WI38 (cell line): ENCODE measurements around the gene PRRG2.
"Not testable (repeated sequence)": the region's sequence is repeated elsewhere in the genome, so short reads cannot be mapped to it uniquely, and the experiment has no call there.

Experiments
- H3K4me3 ChIP-seq: 2 replicates; pipeline ENCODE4 v1.5.1; 2011; ENCODE audit warnings: low read depth, mild to moderate bottlenecking, control low read depth, low read length
- CTCF ChIP-seq: IDR thresholded peaks from 2 replicates; pipeline ENCODE4 v1.5.1; 2012; ENCODE audit warnings: low read depth, mild to moderate bottlenecking, control low read depth, low read length

PRRG2 gene

DNA sequence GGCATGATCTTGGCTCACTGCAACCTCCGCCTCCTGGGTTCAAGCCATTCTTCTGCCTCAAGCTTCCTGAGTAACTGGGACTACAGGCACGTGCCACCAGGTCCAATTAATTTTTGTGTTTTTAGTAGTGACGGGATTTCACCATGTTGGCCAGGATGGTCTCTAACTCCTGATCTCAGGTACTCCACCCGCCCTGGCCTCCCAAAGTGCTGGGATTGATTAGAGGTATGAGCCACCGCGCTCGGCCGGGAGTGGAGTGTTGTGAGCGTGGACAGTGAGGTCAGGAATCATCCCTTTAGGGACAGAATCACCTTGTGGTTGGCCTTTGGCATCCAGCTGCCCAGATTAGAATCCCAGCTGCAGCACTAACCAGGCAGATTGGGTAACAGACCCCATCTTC, 48.5 kb downstream of the PRRG2 start:
- TF ChIP-seq CTCF = no peak
- H3K4me3 ChIP-seq = no peak overlapping the region

DNA sequence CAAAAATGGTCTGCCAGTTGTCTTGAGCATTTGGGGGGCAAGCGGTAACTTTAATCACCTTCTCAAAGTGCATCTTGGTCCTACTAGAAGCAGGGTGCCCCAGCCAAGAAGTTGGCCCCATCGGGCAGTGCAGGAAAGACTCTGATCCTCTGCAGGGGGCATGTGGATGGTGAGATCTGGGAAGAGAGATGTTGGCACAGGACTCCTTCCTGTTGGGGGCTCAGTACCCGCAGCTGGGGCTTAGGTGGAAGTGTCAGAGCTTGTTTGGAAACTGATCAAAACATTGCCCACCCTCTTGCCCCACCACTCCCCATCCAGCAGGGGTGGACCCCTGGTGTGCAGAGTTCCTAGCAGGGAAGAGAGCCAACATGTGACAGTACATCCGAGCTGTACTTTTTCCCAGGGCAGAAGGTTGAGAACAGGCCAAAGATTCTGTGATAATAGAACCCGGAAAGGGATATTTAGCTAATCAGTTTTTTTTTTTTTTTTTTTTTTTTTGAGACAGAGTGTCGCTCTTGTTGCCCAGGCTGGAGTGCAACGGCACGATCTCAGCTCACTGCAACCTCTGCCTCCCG, 50.0 kb downstream of the PRRG2 start:
- TF ChIP-seq CTCF = no peak

DNA sequence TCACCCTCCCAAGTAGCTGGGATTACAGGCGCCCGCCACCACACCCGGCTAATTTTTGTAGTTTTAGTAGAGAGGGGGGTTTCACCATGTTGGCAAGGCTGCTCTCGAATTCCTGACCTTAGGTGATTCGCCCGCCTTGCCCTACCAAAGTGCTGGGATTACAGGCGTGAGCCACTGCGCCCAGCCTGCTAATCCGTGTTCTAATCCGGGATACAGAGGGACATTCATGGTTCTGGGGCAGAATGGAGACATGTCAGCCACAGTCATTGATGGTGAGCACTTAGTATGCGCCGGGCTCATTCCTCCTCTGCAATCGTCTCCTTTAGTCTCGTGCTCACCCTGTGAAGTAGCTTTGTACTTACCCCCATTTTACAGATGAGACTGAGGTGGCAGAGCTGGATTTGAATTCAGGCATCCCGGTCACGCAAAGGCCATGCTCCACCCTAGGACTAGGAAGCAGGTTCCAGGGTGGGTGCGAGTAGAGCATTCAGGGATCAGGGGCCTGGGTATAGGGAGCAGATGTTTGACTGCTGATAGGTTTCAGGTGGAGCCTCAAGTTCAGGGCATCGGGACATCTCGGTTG, 50.6 kb downstream of the PRRG2 start:
- TF ChIP-seq CTCF = no peak
- no peak overlapping the region for H3K4me3 ChIP-seq

More for the DNA sequence above, 50.0 kb downstream of the PRRG2 start:
- H3K4me3 ChIP-seq = no peak overlapping the region

GRCh38 chr19:49632576-49632975, 51.5 kb downstream of the PRRG2 start:
- no peak for TF ChIP-seq CTCF
- H3K4me3 ChIP-seq = no peak overlapping the region

- H3K4me3 ChIP-seq = not testable (repeated sequence)
Observed at GRCh38 chr19:49633273-49633672, 52.2 kb downstream of the PRRG2 start.

GRCh38 chr19:49635530-49636232, 54.6 kb downstream of the PRRG2 start:
- no peak for TF ChIP-seq CTCF
- H3K4me3 ChIP-seq = no peak overlapping the region

DNA sequence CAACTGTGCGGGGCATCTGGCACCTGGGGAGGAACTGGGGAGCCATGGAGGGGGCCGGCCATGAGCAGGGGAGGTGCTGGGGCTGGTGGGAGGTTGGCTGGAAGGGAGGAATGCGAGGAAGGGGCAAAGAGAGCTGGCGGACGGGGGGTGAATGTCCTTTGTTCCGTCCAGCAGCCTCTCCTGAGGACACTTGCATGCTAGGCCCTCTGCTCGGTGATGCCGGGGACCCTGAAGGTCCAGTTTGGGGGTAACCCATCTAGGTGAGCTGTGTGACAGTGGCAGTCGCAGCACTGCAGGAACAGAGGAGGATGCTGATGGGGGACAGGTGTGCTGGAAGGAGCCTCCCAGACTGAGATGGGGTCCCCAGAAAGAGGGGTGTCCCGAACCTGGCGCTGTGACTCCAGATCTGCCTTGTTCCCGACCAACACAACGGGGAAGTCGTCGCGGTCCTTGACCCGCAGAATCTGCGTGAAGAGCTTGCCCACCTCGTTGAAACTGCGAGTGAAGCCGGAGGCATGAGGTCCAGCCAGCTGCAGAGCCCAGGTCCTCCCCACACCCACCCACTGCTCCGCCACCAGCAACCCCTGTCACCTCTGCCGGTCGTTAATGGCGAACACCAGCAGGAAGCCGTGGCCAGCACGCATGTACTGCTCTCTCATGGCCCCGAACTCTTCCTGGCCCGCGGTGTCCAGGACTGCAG, 55.3 kb downstream of the PRRG2 start:
- TF ChIP-seq CTCF = no peak
- H3K4me3 ChIP-seq = no peak overlapping the region
